DOHH2 (cell line): ENCODE results near the gene KRTAP10-9.
"Not testable (repeated sequence)": the region's sequence is repeated elsewhere in the genome, so short reads cannot be mapped to it uniquely, and the experiment has no call there.

Experiments used
- H3F3A ChIP-seq: fragments of 200-600 bp; sonication (generic), shearing (Covaris generic); 2 replicates; pipeline ENCODE4 v1.6.0; 2016; ENCODE audit warnings: antibody characterized with exemption, mild to moderate bottlenecking; ENCODE audit not compliant: control insufficient read depth, insufficient read depth
- H3K27ac ChIP-seq: fragments of 200-600 bp; sonication (generic); 2 replicates; pipeline ENCODE4 v1.5.1; 2014; ENCODE audit warnings: low read depth, mild to moderate bottlenecking, low read length, moderate library complexity
- H3K27me3 ChIP-seq: fragments of 200-600 bp; sonication (generic); 2 replicates; pipeline ENCODE4 v1.6.1; 2014; ENCODE audit warnings: mild to moderate bottlenecking, low read length, mixed read lengths; ENCODE audit not compliant: control insufficient read depth
- H3K36me3 ChIP-seq: fragments of 200-600 bp; sonication (generic); 2 replicates; pipeline ENCODE4 v1.6.1; 2014; ENCODE audit warnings: mild to moderate bottlenecking, low read length, moderate library complexity, mixed read lengths; ENCODE audit not compliant: control insufficient read depth
- H3K4me1 ChIP-seq: fragments of 200-600 bp; sonication (generic); 2 replicates; pipeline ENCODE4 v1.6.1; 2014; ENCODE audit warnings: mild to moderate bottlenecking, low read length, mixed read lengths; ENCODE audit not compliant: control insufficient read depth
- H3K4me2 ChIP-seq: fragments of 200-600 bp; sonication (generic); 2 replicates; pipeline ENCODE4 v1.6.0; 2014; ENCODE audit warnings: mild to moderate bottlenecking, low read length, moderate library complexity
- H3K4me3 ChIP-seq: fragments of 200-600 bp; sonication (generic); 2 replicates; pipeline ENCODE4 v1.5.1; 2014; ENCODE audit warnings: mild to moderate bottlenecking, low read length, mixed read lengths
- H3K79me2 ChIP-seq: fragments of 200-600 bp; sonication (generic); 2 replicates; pipeline ENCODE4 v1.6.1; 2014; ENCODE audit warnings: mild to moderate bottlenecking, low read length, mixed read lengths; ENCODE audit not compliant: control insufficient read depth
- H3K9me2 ChIP-seq: fragments of 200-600 bp; sonication (generic); replicated peaks from 2 replicates; pipeline ENCODE4 v1.6.1; 2014; ENCODE audit warnings: mild to moderate bottlenecking, low read length, mixed read lengths; ENCODE audit not compliant: control insufficient read depth
- H3K9me3 ChIP-seq: fragments of 200-600 bp; sonication (generic); 2 replicates; pipeline ENCODE4 v1.6.1; 2014; ENCODE audit warnings: antibody characterized with exemption, low read length, mixed read lengths; ENCODE audit not compliant: control insufficient read depth, insufficient read depth
- H4K20me1 ChIP-seq: fragments of 200-600 bp; sonication (generic); 2 replicates; pipeline ENCODE4 v1.6.0; 2014; ENCODE audit warnings: low read depth, mild to moderate bottlenecking, antibody characterized with exemption, low read length, moderate library complexity; ENCODE audit not compliant: control insufficient read depth, insufficient read depth
- EZH2phosphoT487 ChIP-seq: fragments of 200-600 bp; sonication (generic); IDR thresholded peaks from 2 replicates; pipeline ENCODE4 v1.6.1; 2017; ENCODE audit warnings: borderline replicate concordance, mild to moderate bottlenecking, antibody characterized with exemption, low read length, moderate library complexity, mixed read lengths
- TF ChIP-seq, protein P1 (sequence below): fragments of 200-600 bp; sonication (generic); IDR thresholded peaks from one replicate; pipeline ENCODE4 v1.5.1; 2014; ENCODE audit warnings: antibody characterized with exemption, mild to moderate bottlenecking, low read depth, low read length; ENCODE audit not compliant: poor library complexity, severe bottlenecking

Gene KRTAP10-9

DNA sequence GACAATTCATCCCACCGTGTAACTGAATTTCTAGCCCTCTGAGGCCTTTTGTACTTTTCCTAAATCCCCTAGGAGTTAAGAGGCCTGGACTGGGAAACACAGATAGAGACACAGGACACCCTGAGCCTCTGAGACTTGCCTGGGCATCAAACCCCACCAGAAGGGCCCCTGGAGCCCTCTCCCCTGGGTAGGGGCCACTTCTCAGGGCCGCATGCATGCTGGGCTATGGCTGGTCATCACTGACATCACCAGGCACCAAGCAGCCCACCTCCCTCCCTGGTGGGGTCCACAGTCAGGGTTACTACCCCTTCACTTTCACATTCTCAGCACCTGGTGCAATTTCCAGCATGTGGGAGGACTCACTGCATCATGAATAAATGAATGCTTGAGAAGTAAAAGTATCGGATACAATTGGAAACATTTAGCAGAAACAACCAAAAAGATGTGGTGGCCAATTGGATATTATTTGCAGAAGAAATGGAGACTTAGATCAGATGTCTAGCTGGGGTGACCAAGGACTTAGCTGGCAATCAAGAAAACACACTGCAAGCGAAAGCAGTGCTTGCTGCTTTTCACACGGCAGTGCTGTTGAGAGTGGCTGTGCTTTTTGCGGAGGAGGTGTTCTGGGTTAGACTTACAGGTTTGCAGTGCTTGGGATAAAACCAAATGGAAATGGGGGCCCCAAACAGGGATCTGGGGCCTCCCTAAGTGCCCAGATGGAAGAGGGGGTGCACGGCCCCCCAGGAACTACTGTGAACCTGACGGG is 27.4 kb upstream of the KRTAP10-9 start:
- no peaks in the 10 kb centered on the region for H3K4me1 ChIP-seq
- H3F3A ChIP-seq: no peaks in the 10 kb centered on the region
- H3K9me3 ChIP-seq: no peaks in the 10 kb centered on the region
- no peaks in the 10 kb centered on the region for H3K9me2 ChIP-seq
- H3K27ac ChIP-seq: no peak overlapping the region
- 0 out of 2 replicates have a peak, but pooled peaks cover 3% of the 10 kb centered on the region for H3K27me3 ChIP-seq
- no peaks in the 10 kb centered on the region for H4K20me1 ChIP-seq
- no peaks in the 10 kb centered on the region for H3K79me2 ChIP-seq
- H3K4me2 ChIP-seq: no peak overlapping the region
- no peak for TF ChIP-seq EZH2phosphoT487
- TF ChIP-seq, protein P1, sequence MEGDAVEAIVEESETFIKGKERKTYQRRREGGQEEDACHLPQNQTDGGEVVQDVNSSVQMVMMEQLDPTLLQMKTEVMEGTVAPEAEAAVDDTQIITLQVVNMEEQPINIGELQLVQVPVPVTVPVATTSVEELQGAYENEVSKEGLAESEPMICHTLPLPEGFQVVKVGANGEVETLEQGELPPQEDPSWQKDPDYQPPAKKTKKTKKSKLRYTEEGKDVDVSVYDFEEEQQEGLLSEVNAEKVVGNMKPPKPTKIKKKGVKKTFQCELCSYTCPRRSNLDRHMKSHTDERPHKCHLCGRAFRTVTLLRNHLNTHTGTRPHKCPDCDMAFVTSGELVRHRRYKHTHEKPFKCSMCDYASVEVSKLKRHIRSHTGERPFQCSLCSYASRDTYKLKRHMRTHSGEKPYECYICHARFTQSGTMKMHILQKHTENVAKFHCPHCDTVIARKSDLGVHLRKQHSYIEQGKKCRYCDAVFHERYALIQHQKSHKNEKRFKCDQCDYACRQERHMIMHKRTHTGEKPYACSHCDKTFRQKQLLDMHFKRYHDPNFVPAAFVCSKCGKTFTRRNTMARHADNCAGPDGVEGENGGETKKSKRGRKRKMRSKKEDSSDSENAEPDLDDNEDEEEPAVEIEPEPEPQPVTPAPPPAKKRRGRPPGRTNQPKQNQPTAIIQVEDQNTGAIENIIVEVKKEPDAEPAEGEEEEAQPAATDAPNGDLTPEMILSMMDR: no peak
- H3K36me3 ChIP-seq: no peaks in the 10 kb centered on the region
- no peak overlapping the region for H3K4me3 ChIP-seq

DNA sequence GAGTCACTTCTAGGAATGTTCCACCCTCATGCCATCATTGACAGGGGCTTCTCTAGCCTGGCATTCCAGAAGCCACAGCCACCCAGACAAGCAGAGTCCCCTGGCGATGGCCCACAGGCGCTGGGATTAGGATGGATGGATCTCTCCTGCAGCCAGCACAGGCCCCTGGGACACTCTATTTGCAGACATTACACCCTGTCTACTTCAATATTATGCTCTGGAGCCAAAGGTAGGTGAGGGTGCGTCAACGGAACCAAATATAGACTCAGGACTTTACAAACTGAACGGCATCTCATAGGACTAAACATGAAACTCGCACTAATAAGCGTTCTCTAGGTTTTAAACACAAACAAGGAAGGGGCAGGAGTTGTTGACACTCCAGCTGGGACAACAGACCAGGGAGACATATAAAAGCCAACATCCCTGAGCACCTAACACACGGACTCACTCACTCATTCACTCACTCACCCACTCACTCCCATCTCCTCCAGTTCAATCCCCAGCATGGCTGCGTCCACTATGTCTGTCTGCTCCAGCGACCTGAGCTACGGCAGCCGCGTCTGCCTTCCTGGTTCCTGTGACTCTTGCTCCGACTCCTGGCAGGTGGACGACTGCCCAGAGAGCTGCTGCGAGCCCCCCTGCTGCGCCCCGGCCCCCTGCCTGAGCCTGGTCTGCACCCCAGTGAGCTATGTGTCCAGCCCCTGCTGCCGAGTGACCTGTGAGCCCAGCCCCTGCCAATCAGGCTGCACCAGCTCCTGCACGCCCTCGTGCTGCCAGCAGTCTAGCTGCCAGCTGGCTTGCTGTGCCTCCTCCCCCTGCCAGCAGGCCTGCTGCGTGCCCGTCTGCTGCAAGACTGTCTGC is 26.5 kb upstream of the KRTAP10-9 start, which contains the start of gene KRTAP10-7:
KRTAP10-7 (plus strand) TSS at position 480 of the 861 bp plus-strand sequence; CDS start at position 505, 25 bp downstream.
- not testable (repeated sequence) for H3K4me2 ChIP-seq, H3K27ac ChIP-seq, H3K36me3 ChIP-seq, H4K20me1 ChIP-seq, H3F3A ChIP-seq, H3K79me2 ChIP-seq, H3K9me2 ChIP-seq, H3K27me3 ChIP-seq, H3K9me3 ChIP-seq, H3K4me1 ChIP-seq, H3K4me3 ChIP-seq

DNA sequence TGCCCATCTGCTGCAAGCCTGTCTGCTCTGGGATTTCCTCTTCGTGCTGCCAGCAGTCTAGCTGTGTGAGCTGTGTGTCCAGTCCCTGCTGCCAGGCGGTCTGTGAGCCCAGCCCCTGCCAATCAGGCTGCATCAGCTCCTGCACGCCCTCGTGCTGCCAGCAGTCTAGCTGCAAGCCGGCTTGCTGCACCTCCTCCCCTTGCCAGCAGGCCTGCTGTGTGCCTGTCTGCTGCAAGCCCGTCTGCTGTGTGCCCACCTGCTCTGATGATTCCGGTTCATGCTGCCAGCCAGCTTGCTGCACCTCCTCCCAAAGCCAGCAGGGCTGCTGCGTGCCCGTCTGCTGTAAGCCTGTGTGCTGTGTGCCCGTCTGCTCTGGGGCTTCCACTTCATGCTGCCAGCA is 25.8 kb upstream of the KRTAP10-9 start:
- H3K9me2 ChIP-seq, H3K4me2 ChIP-seq, H3F3A ChIP-seq, H3K79me2 ChIP-seq, H3K27ac ChIP-seq, H3K36me3 ChIP-seq, H3K4me1 ChIP-seq, H3K27me3 ChIP-seq, H3K4me3 ChIP-seq, H3K9me3 ChIP-seq, H4K20me1 ChIP-seq: not testable (repeated sequence)

DNA sequence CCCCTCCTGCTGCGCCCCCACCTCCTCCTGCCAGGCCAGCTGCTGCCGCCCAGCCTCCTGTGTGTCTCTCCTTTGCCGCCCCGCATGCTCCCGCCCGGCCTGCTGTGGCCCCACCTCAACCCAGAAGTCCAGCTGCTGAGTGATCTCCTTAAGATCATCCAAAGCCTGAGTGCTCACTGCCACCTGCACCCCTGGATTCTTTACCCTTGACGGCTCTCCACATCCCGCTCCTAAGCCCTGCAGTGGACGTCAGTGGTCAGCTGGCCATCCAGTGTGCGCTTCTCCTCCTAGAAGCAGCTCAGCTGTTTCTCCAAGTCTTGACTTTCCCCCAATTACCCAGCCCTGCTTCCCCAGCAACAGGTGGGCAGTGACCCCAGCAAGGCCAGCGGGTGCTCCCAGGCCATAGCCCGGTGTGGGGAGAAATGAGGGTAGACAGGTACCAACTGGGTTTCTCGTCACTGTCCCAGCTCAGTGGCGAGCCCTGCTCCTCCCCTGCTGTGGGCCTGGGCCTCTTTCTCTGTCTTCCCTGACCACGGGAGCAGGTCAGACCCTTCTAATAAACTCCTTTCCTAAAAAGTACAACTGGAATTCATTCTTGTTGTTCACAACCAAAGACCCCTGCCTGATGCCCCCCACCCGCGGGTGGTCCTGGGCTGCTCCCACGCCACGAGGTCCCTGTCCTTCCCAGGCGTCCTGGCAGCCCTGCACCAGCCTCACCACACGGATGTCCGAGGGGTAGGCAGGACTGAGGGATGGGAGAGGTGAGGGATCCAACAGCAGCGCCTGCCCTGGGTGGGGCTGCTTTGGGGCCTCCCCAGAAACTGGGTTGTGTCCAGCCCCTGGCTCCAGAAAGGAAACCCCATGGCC is 25.1 kb upstream of the KRTAP10-9 start:
- Histone ChIP-seq H3K79me2 (no peaks in the 10 kb centered on the region), H3F3A (no peaks in the 10 kb centered on the region), H3K27me3 (no peaks in the 10 kb centered on the region), H3K27ac (no peak overlapping the region), H4K20me1 (no peaks in the 10 kb centered on the region), H3K4me2 (no peak overlapping the region), H3K9me3 (no peaks in the 10 kb centered on the region), H3K36me3 (no peaks in the 10 kb centered on the region), H3K4me1 (no peaks in the 10 kb centered on the region), H3K9me2 (no peaks in the 10 kb centered on the region), H3K4me3 (no peak overlapping the region)
- TF ChIP-seq, protein P1: no peak
- no peak for TF ChIP-seq EZH2phosphoT487
